Stimulated activated naive CD8-positive, alpha-beta T cell treated with anti-CD3 and anti-CD28 coated beads, Interleukin-15, amount 100 ng/mL, for 72 hours (primary cell): ENCODE data around the gene UBE2U.

Source experiments
- ATAC-seq: fragments of 150-1000 bp; cut with Tn5 transposase; 2 replicates; pipeline ENCODE4 v1.10.0; 2021; ENCODE audit warnings: mild to moderate bottlenecking, moderate library complexity
- DNase-seq, 2 donors: peaks; one replicate each; pipeline ENCODE4 v3.0.0; 2021 to 2022
- H3K27ac Mint-ChIP-seq, 2 donors: one replicate each; pipeline ENCODE4 v1.8.0; 2022; ENCODE audit warnings: mild to moderate bottlenecking in 2 of 2, mixed read lengths in 2 of 2, moderate library complexity in 2 of 2
- H3K27me3 Mint-ChIP-seq: one replicate; pipeline ENCODE4 v1.8.0; 2022; ENCODE audit warnings: mixed read lengths
- H3K4me1 Mint-ChIP-seq: one replicate; pipeline ENCODE4 v1.8.0; 2022; ENCODE audit warnings: mild to moderate bottlenecking, mixed read lengths
- H3K4me3 Mint-ChIP-seq, 2 donors: one replicate each; pipeline ENCODE4 v1.8.0; 2022; ENCODE audit warnings: mild to moderate bottlenecking in 2 of 2, mixed read lengths in 2 of 2, moderate library complexity in 1 of 2
- H3K9me3 Mint-ChIP-seq, 2 donors: one replicate each; pipeline ENCODE4 v1.8.0; 2022; ENCODE audit warnings: mixed read lengths in 2 of 2

UBE2U gene

GRCh38 chr1:64282351-64282750 is 78.9 kb downstream of the UBE2U start:
- ATAC-seq (no peak), DNase-seq (no peak)
- H3K4me3 Mint-ChIP-seq = no peak overlapping the region
- H3K27me3 Mint-ChIP-seq = peaks cover 8% of the 10 kb centered on the region
- no peak overlapping the region for H3K27ac Mint-ChIP-seq
- H3K4me1 Mint-ChIP-seq = no peaks in the 10 kb centered on the region
- no peaks in the 10 kb centered on the region for H3K9me3 Mint-ChIP-seq

GRCh38 chr1:64287071-64287470 is 83.6 kb downstream of the UBE2U start:
- Mint-ChIP-seq H3K27me3 (peaks cover 18% of the 10 kb centered on the region), H3K9me3 (no peaks in the 10 kb centered on the region), H3K27ac (no peak overlapping the region), H3K4me3 (no peak overlapping the region), H3K4me1 (no peaks in the 10 kb centered on the region)
- ATAC-seq (no peak), DNase-seq (no peak)

- ATAC-seq = no peak
- H3K27me3 Mint-ChIP-seq = peaks cover 18% of the 10 kb centered on the region
- no peak overlapping the region for H3K4me3 Mint-ChIP-seq
- no peaks in the 10 kb centered on the region for H3K9me3 Mint-ChIP-seq
- no peaks in the 10 kb centered on the region for H3K4me1 Mint-ChIP-seq
- no peak for DNase-seq
- no peak overlapping the region for H3K27ac Mint-ChIP-seq
Measured at GRCh38 chr1:64290420-64290819, 87.0 kb downstream of the UBE2U start.

GRCh38 chr1:64291931-64292330 is 88.5 kb downstream of the UBE2U start:
- ATAC-seq = no peak
- Mint-ChIP-seq H3K27ac (no peak overlapping the region), H3K9me3 (no peaks in the 10 kb centered on the region)

GRCh38 chr1:64292399-64292798 is 89.0 kb downstream of the UBE2U start:
- no peaks in the 10 kb centered on the region for H3K9me3 Mint-ChIP-seq
- peaks cover 25% of the 10 kb centered on the region for H3K27me3 Mint-ChIP-seq
- DNase-seq (no peak), ATAC-seq (no peak)
- H3K4me1 Mint-ChIP-seq = no peaks in the 10 kb centered on the region
- H3K4me3 Mint-ChIP-seq = no peak overlapping the region
- H3K27ac Mint-ChIP-seq = no peak overlapping the region

More at GRCh38 chr1:64291931-64292330, 88.5 kb downstream of the UBE2U start:
- DNase-seq = no peak
- Mint-ChIP-seq H3K27me3 (peaks cover 21% of the 10 kb centered on the region), H3K4me3 (no peak overlapping the region), H3K4me1 (no peaks in the 10 kb centered on the region)

GRCh38 chr1:64293820-64294219 is 90.4 kb downstream of the UBE2U start:
- ATAC-seq = no peak
- Mint-ChIP-seq H3K9me3 (no peaks in the 10 kb centered on the region), H3K27me3 (peaks cover 25% of the 10 kb centered on the region), H3K4me3 (no peak overlapping the region), H3K27ac (no peak overlapping the region), H3K4me1 (no peaks in the 10 kb centered on the region)
- DNase-seq = no peak

GRCh38 chr1:64295136-64295535 is 91.7 kb downstream of the UBE2U start:
- H3K4me1 Mint-ChIP-seq = no peaks in the 10 kb centered on the region
- H3K27me3 Mint-ChIP-seq = peaks cover 16% of the 10 kb centered on the region
- H3K27ac Mint-ChIP-seq = peak overlapping the region in 1 of 2 donors; percentile 80
- no peak for ATAC-seq
- H3K4me3 Mint-ChIP-seq = no peak overlapping the region
- no peak for DNase-seq
- H3K9me3 Mint-ChIP-seq = no peaks in the 10 kb centered on the region

GRCh38 chr1:64295561-64295960 is 92.1 kb downstream of the UBE2U start:
- no peak for ATAC-seq
- no peaks in the 10 kb centered on the region for H3K4me1 Mint-ChIP-seq
- no peak overlapping the region for H3K4me3 Mint-ChIP-seq
- no peak for DNase-seq
- peaks cover 15% of the 10 kb centered on the region for H3K27me3 Mint-ChIP-seq
- H3K9me3 Mint-ChIP-seq = no peaks in the 10 kb centered on the region
- no peak overlapping the region for H3K27ac Mint-ChIP-seq

- DNase-seq = no peak
- H3K4me3 Mint-ChIP-seq = no peak overlapping the region
- H3K9me3 Mint-ChIP-seq = no peaks in the 10 kb centered on the region
- no peak for ATAC-seq
- H3K27me3 Mint-ChIP-seq = peaks cover 15% of the 10 kb centered on the region
- H3K4me1 Mint-ChIP-seq = no peaks in the 10 kb centered on the region
- no peak overlapping the region for H3K27ac Mint-ChIP-seq
Measured at GRCh38 chr1:64296459-64296858, 93.0 kb downstream of the UBE2U start.

GRCh38 chr1:64302194-64302593 is 98.8 kb downstream of the UBE2U start:
- ATAC-seq (no peak), DNase-seq (no peak)
- H3K4me3 Mint-ChIP-seq = no peak overlapping the region
- peaks cover 1% of the 10 kb centered on the region for H3K27me3 Mint-ChIP-seq
- H3K9me3 Mint-ChIP-seq = no peaks in the 10 kb centered on the region
- H3K4me1 Mint-ChIP-seq = no peaks in the 10 kb centered on the region
- H3K27ac Mint-ChIP-seq = no peak overlapping the region

- H3K27ac Mint-ChIP-seq = no peak overlapping the region
- H3K27me3 Mint-ChIP-seq = no peaks in the 10 kb centered on the region
- ATAC-seq = no peak
Measured at GRCh38 chr1:64302971-64303370, 99.5 kb downstream of the UBE2U start.

GRCh38 chr1:64304823-64305222 is 101.4 kb downstream of the UBE2U start:
- Mint-ChIP-seq H3K27ac (no peak overlapping the region), H3K4me1 (no peaks in the 10 kb centered on the region), H3K4me3 (no peak overlapping the region), H3K27me3 (no peaks in the 10 kb centered on the region), H3K9me3 (no peaks in the 10 kb centered on the region)
- ATAC-seq (no peak), DNase-seq (no peak)

More at GRCh38 chr1:64302971-64303370, 99.5 kb downstream of the UBE2U start:
- H3K4me1 Mint-ChIP-seq = no peaks in the 10 kb centered on the region
- DNase-seq = no peak
- H3K9me3 Mint-ChIP-seq = no peaks in the 10 kb centered on the region
- H3K4me3 Mint-ChIP-seq = no peak overlapping the region

- ATAC-seq (no peak), DNase-seq (no peak)
- H3K4me3 Mint-ChIP-seq = no peak overlapping the region
Measured at GRCh38 chr1:64308866-64309265, 105.4 kb downstream of the UBE2U start.

GRCh38 chr1:64309431-64309831 is 106.0 kb downstream of the UBE2U start:
- H3K27me3 Mint-ChIP-seq = no peaks in the 10 kb centered on the region
- no peaks in the 10 kb centered on the region for H3K4me1 Mint-ChIP-seq
- H3K9me3 Mint-ChIP-seq = no peaks in the 10 kb centered on the region
- no peak overlapping the region for H3K27ac Mint-ChIP-seq
- H3K4me3 Mint-ChIP-seq = no peak overlapping the region
- ATAC-seq (no peak), DNase-seq (no peak)

More at GRCh38 chr1:64308866-64309265, 105.4 kb downstream of the UBE2U start:
- no peaks in the 10 kb centered on the region for H3K4me1 Mint-ChIP-seq
- no peaks in the 10 kb centered on the region for H3K27me3 Mint-ChIP-seq
- H3K9me3 Mint-ChIP-seq = no peaks in the 10 kb centered on the region
- no peak overlapping the region for H3K27ac Mint-ChIP-seq

- Mint-ChIP-seq H3K4me1 (no peaks in the 10 kb centered on the region), H3K27me3 (no peaks in the 10 kb centered on the region), H3K9me3 (no peaks in the 10 kb centered on the region), H3K27ac (no peak overlapping the region), H3K4me3 (no peak overlapping the region)
- DNase-seq (no peak), ATAC-seq (no peak)
Measured at GRCh38 chr1:64310760-64311159, 107.3 kb downstream of the UBE2U start.

- Mint-ChIP-seq H3K27me3 (no peaks in the 10 kb centered on the region), H3K4me3 (no peak overlapping the region), H3K27ac (no peak overlapping the region), H3K4me1 (no peaks in the 10 kb centered on the region), H3K9me3 (no peaks in the 10 kb centered on the region)
- DNase-seq (no peak), ATAC-seq (no peak)
Measured at GRCh38 chr1:64312431-64312830, 109.0 kb downstream of the UBE2U start.

- H3K27ac Mint-ChIP-seq = no peak overlapping the region
Measured at GRCh38 chr1:64315402-64315801, 112.0 kb downstream of the UBE2U start.

More at GRCh38 chr1:64315402-64315801, 112.0 kb downstream of the UBE2U start:
- Mint-ChIP-seq H3K27me3 (no peaks in the 10 kb centered on the region), H3K4me3 (no peak overlapping the region), H3K9me3 (no peaks in the 10 kb centered on the region), H3K4me1 (no peaks in the 10 kb centered on the region)
- no peak for ATAC-seq
- no peak for DNase-seq
